HCT116 (cell line): Measurements from ENCODE around the gene SAP130. TPM values are rescaled to one million over a fixed set of nuclear protein-coding genes. Genes with fewer than 3 reads are reported as not detected.

Experiments
- ATAC-seq: fragments of 200-7000 bp; cut with Tn5 transposase; 2 replicates; pipeline ENCODE4 v1.9.1; 2020; ENCODE audit warnings: mild to moderate bottlenecking, moderate library complexity
- BruUV-seq: library from RNA; stranded (reverse); fragments of 400-500 nt; replicated peaks from 2 replicates; lab custom pipeline; 2021; lab: Mats Ljungman, UMichigan
- CTCF ChIA-PET: fragments of 300-600 bp; sonication (Branson Sonifier 250); formaldehyde crosslinking; loops from one replicate; lab custom pipeline; 2021; ENCODE audit warnings: antibody characterized with exemption; lab: Charles Lee
- POLR2A ChIA-PET: fragments of 300-600, 350-600 bp; sonication (Branson Sonifier 250); formaldehyde crosslinking; loops from one replicate; lab custom pipeline; 2021; ENCODE audit warnings: antibody characterized with exemption; lab: Charles Lee
- RAD21 ChIA-PET, 2 experiments: fragments of 300-600 bp; sonication (Branson Sonifier 250); formaldehyde crosslinking; loops; one replicate each; lab custom pipeline; 2023; ENCODE audit warnings: low total read pairs in 2 of 2; ENCODE audit not compliant: uncharacterized antibody in 2 of 2, unreplicated experiment in 2 of 2, low non-redundant PET in 1 of 2; lab: Charles Lee
- DNase-seq: peaks from one replicate; pipeline ENCODE4 v3.0.0-alpha.2; 2010; ENCODE audit warnings: low read depth, low spot score
- H2AFZ ChIP-seq: fragments of 200-600 bp; shearing (Covaris generic), sonication (generic); 2 replicates; pipeline ENCODE4 v1.6.1; 2017; ENCODE audit warnings: low read depth, mixed run types, mixed read lengths, antibody characterized with exemption, low read length; ENCODE audit not compliant: poor library complexity, severe bottlenecking
- H3K27ac ChIP-seq: 2 replicates; pipeline ENCODE4 v1.5.1; 2012; ENCODE audit warnings: low read depth, low read length
- H3K27me3 ChIP-seq: fragments of 200-600 bp; sonication (generic); 2 replicates; pipeline ENCODE4 v1.6.1; 2016; ENCODE audit warnings: mixed run types, low read length, mixed read lengths; ENCODE audit not compliant: insufficient read depth
- H3K36me3 ChIP-seq, 2 experiments: fragments of 200-500 bp in 1 of 2; fragments of 200-600 bp in 1 of 2; sonication (Bioruptor generic) in 1 of 2; sonication (generic) in 1 of 2; 2 replicates each; pipeline versions ENCODE4 v1.5.1 to v1.6.1; 2014 to 2016; ENCODE audit warnings: low read length in 2 of 2, inconsistent platforms in 1 of 2, mixed read lengths in 1 of 2, mixed run types in 1 of 2; ENCODE audit not compliant: insufficient read depth in 2 of 2, control insufficient read depth in 1 of 2
- H3K4me1 ChIP-seq, 2 experiments: fragments of 200-600 bp in 1 of 2; sonication (generic) in 1 of 2; 2 replicates each; pipeline versions ENCODE4 v1.5.1 to v1.6.1; 2012 to 2017; ENCODE audit warnings: low read length in 2 of 2, inconsistent platforms in 1 of 2, mild to moderate bottlenecking in 1 of 2, mixed read lengths in 1 of 2, mixed run types in 1 of 2, moderate library complexity in 1 of 2; ENCODE audit not compliant: insufficient read depth in 2 of 2, control insufficient read depth in 1 of 2
- H3K4me2 ChIP-seq: fragments of 200-600 bp; sonication (generic); 2 replicates; pipeline ENCODE4 v1.6.1; 2017; ENCODE audit warnings: mixed run types, low read length, mixed read lengths
- H3K4me3 ChIP-seq, 2 experiments: fragments of 200-600 bp in 1 of 2; sonication (generic) in 1 of 2; replicated peaks in 1 of 2; 2 replicates each; pipeline ENCODE4 v1.5.1; 2011 to 2016; ENCODE audit warnings: low read length in 2 of 2, control low read depth in 1 of 2, low read depth in 1 of 2, mild to moderate bottlenecking in 1 of 2, mixed read lengths in 1 of 2, mixed run types in 1 of 2
- H3K79me2 ChIP-seq: fragments of 200-600 bp; sonication (generic); 2 replicates; pipeline ENCODE4 v1.6.1; 2017; ENCODE audit warnings: mild to moderate bottlenecking, mixed run types, low read length, moderate library complexity, mixed read lengths; ENCODE audit not compliant: insufficient read depth
- H3K9ac ChIP-seq: fragments of 200-600 bp; sonication (generic); 2 replicates; pipeline ENCODE4 v1.6.1; 2016; ENCODE audit warnings: low read length, mixed read lengths
- H3K9me2 ChIP-seq: fragments of 200-600 bp; sonication (generic), shearing (Covaris generic); 2 replicates; pipeline ENCODE4 v1.6.1; 2017; ENCODE audit warnings: mixed run types, mild to moderate bottlenecking, moderate library complexity; ENCODE audit not compliant: insufficient read depth
- H3K9me3 ChIP-seq, 2 experiments: fragments of 200-500 bp in 1 of 2; fragments of 200-600 bp in 1 of 2; sonication (Bioruptor generic) in 1 of 2; sonication (generic) in 1 of 2; 2 replicates each; pipeline ENCODE4 v1.6.1; 2014 to 2017; ENCODE audit warnings: low read length in 2 of 2, mixed read lengths in 2 of 2, inconsistent platforms in 1 of 2, low read depth in 1 of 2, mild to moderate bottlenecking in 1 of 2, mixed run types in 1 of 2, moderate library complexity in 1 of 2; ENCODE audit not compliant: control insufficient read depth in 1 of 2, insufficient read depth in 1 of 2
- H4K20me1 ChIP-seq: fragments of 200-600 bp; sonication (generic), shearing (Covaris generic); 2 replicates; pipeline ENCODE4 v1.6.1; 2017; ENCODE audit warnings: mixed run types, mild to moderate bottlenecking, moderate library complexity; ENCODE audit not compliant: insufficient read depth
- CBX3 ChIP-seq: IDR thresholded peaks from 2 replicates; pipeline ENCODE4 v1.6.1; 2012; ENCODE audit warnings: low read depth
- EGR1 ChIP-seq: IDR thresholded peaks from 2 replicates; pipeline ENCODE4 v1.6.1; 2012; ENCODE audit warnings: low read depth
- ELF1 ChIP-seq: IDR thresholded peaks from 2 replicates; pipeline ENCODE4 v1.6.1; 2012; ENCODE audit warnings: low read depth, borderline replicate concordance
- EZH2 ChIP-seq: fragments of 200-600 bp; sonication (generic); IDR thresholded peaks from 2 replicates; pipeline ENCODE4 v1.6.1; 2017; ENCODE audit warnings: antibody characterized with exemption, mixed run types
- EZH2phosphoT487 ChIP-seq: fragments of 200-600 bp; IDR thresholded peaks from 2 replicates; pipeline ENCODE4 v1.6.1; 2018; ENCODE audit warnings: antibody characterized with exemption, borderline replicate concordance
- FOSL1 ChIP-seq: IDR thresholded peaks from 2 replicates; pipeline ENCODE4 v1.6.1; 2012; ENCODE audit warnings: low read depth
- POLR2AphosphoS5 ChIP-seq: IDR thresholded peaks from 2 replicates; pipeline ENCODE4 v1.6.1; 2011; ENCODE audit warnings: mild to moderate bottlenecking, low read depth, low read length, moderate library complexity
- SP1 ChIP-seq: IDR thresholded peaks from 2 replicates; pipeline ENCODE4 v1.6.1; 2012; ENCODE audit warnings: low read depth
- intact Hi-C: fragments of 100-400 bp; cut with micrococcal nuclease; formaldehyde crosslinking; loops from 2 replicates; pipeline ENCODE4 v1.10.0; 2022
- total RNA-seq: library from RNA; stranded (reverse); gene quantifications from one replicate; pipeline ENCODE4 v1.2.1, GENCODE V29; 2021; ENCODE audit not compliant: unreplicated experiment
- TF ChIP-seq, protein P1 (sequence below): IDR thresholded peaks from 2 replicates; pipeline ENCODE4 v1.6.1; 2012; ENCODE audit warnings: low read depth
- TF ChIP-seq, protein P2 (sequence below): IDR thresholded peaks from 2 replicates; pipeline ENCODE4 v1.6.1; 2012
- TF ChIP-seq, protein P3 (sequence below), 3 experiments: fragments of 200-600 bp in 1 of 3; sonication (generic) in 1 of 3; IDR thresholded peaks in 2 of 3; conservative IDR thresholded peaks in 1 of 3; 2 replicates each; pipeline ENCODE4 v1.5.1; 2012 to 2017; ENCODE audit warnings: low read depth in 2 of 3, low read length in 2 of 3, antibody characterized with exemption in 1 of 3, borderline replicate concordance in 1 of 3, control low read depth in 1 of 3, mild to moderate bottlenecking in 1 of 3, mixed read lengths in 1 of 3, mixed run types in 1 of 3, moderate library complexity in 1 of 3; ENCODE audit not compliant: insufficient read depth in 1 of 3

The SAP130 gene
- total RNA-seq, 1 experiment from 2014 or later = 29.5 TPM

DNA sequence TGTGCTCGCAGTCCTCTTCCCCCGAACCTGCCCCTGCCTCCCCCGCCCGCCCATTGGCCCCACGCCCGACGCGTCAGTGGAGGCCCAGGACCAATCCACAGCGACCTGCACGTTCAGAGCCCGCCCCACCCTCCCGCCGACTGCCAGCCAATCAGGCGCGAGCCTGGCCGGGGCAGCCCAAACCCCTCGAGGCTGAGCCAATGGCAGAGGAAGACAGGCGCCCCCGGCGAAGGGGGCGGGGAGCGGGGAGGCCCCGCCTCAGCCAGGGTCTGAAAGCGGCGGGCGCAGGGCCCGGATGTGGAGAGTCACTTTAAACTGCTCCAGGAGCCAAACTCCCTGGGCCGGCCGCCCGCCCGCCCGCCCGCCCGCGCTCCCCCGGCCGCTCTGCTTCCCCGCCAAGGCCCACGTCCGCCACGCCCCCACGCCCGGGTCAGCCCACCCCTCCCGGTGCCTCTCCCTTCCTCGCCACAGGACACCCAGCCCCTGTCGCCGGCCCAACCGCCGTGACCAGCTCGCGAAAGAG is 520 bp downstream of the SAP130 start:
- POLR2A ChIA-PET = no interaction called here
- H3K4me3 ChIP-seq = peak overlapping the region; percentile 86 to 92
- no peaks in the 10 kb centered on the region for H3K9me2 ChIP-seq
- peak overlapping the region; percentile 99 for H3K4me2 ChIP-seq
- no peaks in the 10 kb centered on the region for H3K27me3 ChIP-seq
- ATAC-seq = peak; percentile 88
- H4K20me1 ChIP-seq = no peaks in the 10 kb centered on the region
- peak; percentile 96 for DNase-seq
- peaks cover 32% of the 10 kb centered on the region for H3K79me2 ChIP-seq
- CTCF ChIA-PET = no interaction called here
- peak overlapping the region; percentile 92 for H3K9ac ChIP-seq
- no TSS peak for BruUV-seq
- RAD21 ChIA-PET = no interaction called here
- H3K4me1 ChIP-seq = peaks cover 3 to 10% of the 10 kb centered on the region in 2 experiments; a peak in 3 of 4 replicates
- no peak for TF ChIP-seq EZH2
- TF ChIP-seq, protein P1, sequence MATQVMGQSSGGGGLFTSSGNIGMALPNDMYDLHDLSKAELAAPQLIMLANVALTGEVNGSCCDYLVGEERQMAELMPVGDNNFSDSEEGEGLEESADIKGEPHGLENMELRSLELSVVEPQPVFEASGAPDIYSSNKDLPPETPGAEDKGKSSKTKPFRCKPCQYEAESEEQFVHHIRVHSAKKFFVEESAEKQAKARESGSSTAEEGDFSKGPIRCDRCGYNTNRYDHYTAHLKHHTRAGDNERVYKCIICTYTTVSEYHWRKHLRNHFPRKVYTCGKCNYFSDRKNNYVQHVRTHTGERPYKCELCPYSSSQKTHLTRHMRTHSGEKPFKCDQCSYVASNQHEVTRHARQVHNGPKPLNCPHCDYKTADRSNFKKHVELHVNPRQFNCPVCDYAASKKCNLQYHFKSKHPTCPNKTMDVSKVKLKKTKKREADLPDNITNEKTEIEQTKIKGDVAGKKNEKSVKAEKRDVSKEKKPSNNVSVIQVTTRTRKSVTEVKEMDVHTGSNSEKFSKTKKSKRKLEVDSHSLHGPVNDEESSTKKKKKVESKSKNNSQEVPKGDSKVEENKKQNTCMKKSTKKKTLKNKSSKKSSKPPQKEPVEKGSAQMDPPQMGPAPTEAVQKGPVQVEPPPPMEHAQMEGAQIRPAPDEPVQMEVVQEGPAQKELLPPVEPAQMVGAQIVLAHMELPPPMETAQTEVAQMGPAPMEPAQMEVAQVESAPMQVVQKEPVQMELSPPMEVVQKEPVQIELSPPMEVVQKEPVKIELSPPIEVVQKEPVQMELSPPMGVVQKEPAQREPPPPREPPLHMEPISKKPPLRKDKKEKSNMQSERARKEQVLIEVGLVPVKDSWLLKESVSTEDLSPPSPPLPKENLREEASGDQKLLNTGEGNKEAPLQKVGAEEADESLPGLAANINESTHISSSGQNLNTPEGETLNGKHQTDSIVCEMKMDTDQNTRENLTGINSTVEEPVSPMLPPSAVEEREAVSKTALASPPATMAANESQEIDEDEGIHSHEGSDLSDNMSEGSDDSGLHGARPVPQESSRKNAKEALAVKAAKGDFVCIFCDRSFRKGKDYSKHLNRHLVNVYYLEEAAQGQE = no peak
- peak; percentile 9 for TF ChIP-seq POLR2AphosphoS5
- TF ChIP-seq EGR1 = no peak
- no peak for TF ChIP-seq ELF1
- TF ChIP-seq FOSL1 = no peak
- TF ChIP-seq CBX3 = no peak
- no peak for TF ChIP-seq EZH2phosphoT487
- TF ChIP-seq, protein P2, sequence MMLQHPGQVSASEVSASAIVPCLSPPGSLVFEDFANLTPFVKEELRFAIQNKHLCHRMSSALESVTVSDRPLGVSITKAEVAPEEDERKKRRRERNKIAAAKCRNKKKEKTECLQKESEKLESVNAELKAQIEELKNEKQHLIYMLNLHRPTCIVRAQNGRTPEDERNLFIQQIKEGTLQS = no peak
- TF ChIP-seq, protein P3, sequence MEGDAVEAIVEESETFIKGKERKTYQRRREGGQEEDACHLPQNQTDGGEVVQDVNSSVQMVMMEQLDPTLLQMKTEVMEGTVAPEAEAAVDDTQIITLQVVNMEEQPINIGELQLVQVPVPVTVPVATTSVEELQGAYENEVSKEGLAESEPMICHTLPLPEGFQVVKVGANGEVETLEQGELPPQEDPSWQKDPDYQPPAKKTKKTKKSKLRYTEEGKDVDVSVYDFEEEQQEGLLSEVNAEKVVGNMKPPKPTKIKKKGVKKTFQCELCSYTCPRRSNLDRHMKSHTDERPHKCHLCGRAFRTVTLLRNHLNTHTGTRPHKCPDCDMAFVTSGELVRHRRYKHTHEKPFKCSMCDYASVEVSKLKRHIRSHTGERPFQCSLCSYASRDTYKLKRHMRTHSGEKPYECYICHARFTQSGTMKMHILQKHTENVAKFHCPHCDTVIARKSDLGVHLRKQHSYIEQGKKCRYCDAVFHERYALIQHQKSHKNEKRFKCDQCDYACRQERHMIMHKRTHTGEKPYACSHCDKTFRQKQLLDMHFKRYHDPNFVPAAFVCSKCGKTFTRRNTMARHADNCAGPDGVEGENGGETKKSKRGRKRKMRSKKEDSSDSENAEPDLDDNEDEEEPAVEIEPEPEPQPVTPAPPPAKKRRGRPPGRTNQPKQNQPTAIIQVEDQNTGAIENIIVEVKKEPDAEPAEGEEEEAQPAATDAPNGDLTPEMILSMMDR (IDR thresholded peaks at IDR 0.05 in 2 of 3, conservative IDR thresholded peaks at IDR 0.05 in 1 of 3; ENCODE audit: borderline replicate concordance in 1 of 3, insufficient read depth in 1 of 3, low read depth in 2 of 3, low read length in 2 of 3) = no peak
- peak; percentile 85 for TF ChIP-seq SP1
- H3K36me3 ChIP-seq = peaks cover 0 to 5% of the 10 kb centered on the region in 2 experiments; a peak in 2 of 4 replicates
- intact Hi-C loops = loop anchor here (5.0 to 10.0 kb wide), 2 partner anchors 65 to 143 kb away; partner anchors contain the start of genes AMMECR1L and UGGT1
- H3K27ac ChIP-seq = peak overlapping the region; percentile 70
- H2AFZ ChIP-seq = peak overlapping the region; percentile 45
- H3K9me3 ChIP-seq = no peaks in the 10 kb centered on the region
